ENCODE measurements around the gene CCDC146.

DNA sequence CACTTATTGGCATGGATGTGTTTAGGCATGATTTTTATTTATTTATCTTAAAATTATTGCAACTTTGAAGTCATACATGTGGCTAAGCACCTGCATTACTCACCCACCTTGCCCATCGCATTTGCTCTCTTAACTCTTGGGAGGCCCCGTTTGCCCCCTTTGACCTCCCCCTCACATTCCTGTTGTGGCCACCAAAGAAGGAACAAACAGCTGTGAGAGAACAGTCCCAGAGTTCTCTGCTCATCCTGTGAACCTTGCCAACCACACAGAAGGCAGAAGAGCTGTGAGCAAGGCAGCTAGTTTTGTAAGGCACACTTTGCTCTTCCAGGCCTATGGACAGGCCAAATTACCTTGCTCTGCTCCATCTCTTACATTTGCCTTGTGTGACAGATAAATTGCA lies 100.8 kb downstream of the CCDC146 start:
- TF ChIP-seq POLR2A (IDR thresholded peaks at IDR 0.05) (no peak), POLR2AphosphoS5 (IDR thresholded peaks at IDR 0.05) (no peak)
- TF ChIP-seq, protein P1, sequence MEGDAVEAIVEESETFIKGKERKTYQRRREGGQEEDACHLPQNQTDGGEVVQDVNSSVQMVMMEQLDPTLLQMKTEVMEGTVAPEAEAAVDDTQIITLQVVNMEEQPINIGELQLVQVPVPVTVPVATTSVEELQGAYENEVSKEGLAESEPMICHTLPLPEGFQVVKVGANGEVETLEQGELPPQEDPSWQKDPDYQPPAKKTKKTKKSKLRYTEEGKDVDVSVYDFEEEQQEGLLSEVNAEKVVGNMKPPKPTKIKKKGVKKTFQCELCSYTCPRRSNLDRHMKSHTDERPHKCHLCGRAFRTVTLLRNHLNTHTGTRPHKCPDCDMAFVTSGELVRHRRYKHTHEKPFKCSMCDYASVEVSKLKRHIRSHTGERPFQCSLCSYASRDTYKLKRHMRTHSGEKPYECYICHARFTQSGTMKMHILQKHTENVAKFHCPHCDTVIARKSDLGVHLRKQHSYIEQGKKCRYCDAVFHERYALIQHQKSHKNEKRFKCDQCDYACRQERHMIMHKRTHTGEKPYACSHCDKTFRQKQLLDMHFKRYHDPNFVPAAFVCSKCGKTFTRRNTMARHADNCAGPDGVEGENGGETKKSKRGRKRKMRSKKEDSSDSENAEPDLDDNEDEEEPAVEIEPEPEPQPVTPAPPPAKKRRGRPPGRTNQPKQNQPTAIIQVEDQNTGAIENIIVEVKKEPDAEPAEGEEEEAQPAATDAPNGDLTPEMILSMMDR (IDR thresholded peaks at IDR 0.05): no peak

All from suprapubic skin (tissue), 4 donors.